Activated naive CD8-positive, alpha-beta T cell (primary cell): ENCODE data around the gene HMG20A.

Experiments used
- H3K27ac Mint-ChIP-seq: one replicate; pipeline ENCODE4 v1.8.0; 2021; ENCODE audit warnings: mixed read lengths
- H3K27me3 Mint-ChIP-seq: one replicate; pipeline ENCODE4 v1.8.0; 2021; ENCODE audit warnings: mixed read lengths
- H3K36me3 Mint-ChIP-seq: one replicate; pipeline ENCODE4 v1.8.0; 2021; ENCODE audit warnings: mixed read lengths
- H3K4me1 Mint-ChIP-seq: one replicate; pipeline ENCODE4 v1.8.0; 2021; ENCODE audit warnings: low read depth, mixed read lengths
- H3K4me3 Mint-ChIP-seq: one replicate; pipeline ENCODE4 v1.8.0; 2021; ENCODE audit warnings: mild to moderate bottlenecking, mixed read lengths
- H3K9me3 Mint-ChIP-seq: one replicate; pipeline ENCODE4 v1.8.0; 2021; ENCODE audit warnings: low read depth, mixed read lengths

HMG20A gene

DNA sequence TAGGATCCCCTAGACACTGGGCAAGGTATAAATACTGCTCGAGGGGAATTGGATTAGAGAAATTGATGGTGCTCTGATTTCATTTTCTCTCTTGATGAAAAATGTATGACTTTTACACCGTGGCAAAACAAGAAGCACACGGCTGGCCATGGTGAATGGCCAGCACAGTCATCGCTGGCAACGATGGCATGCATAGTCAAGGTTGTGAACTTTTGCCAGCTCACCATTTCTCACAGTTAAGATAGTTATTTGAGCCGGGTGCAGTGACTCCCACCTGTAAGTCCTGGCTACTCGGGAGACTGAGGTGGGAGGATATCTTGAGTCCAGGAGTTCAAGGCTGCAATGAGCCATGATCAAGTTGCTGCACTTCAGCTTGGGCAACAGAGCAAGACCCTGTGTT, 95.4 kb downstream of the HMG20A start:
- no peaks in the 10 kb centered on the region for H3K4me1 Mint-ChIP-seq

GRCh38 chr15:77516786-77517185, 96.1 kb downstream of the HMG20A start:
- no peak overlapping the region for H3K27ac Mint-ChIP-seq
- peaks cover 1% of the 10 kb centered on the region for H3K27me3 Mint-ChIP-seq
- H3K36me3 Mint-ChIP-seq, result peaks cover 3% of the 10 kb centered on the region
- H3K4me3 Mint-ChIP-seq, result no peak overlapping the region
- H3K9me3 Mint-ChIP-seq, result peaks cover 3% of the 10 kb centered on the region
- H3K4me1 Mint-ChIP-seq, result no peaks in the 10 kb centered on the region

More for the DNA sequence above, 95.4 kb downstream of the HMG20A start:
- Mint-ChIP-seq H3K36me3 (peaks cover 3% of the 10 kb centered on the region), H3K9me3 (peaks cover 4% of the 10 kb centered on the region), H3K27me3 (peaks cover 1% of the 10 kb centered on the region), H3K27ac (no peak overlapping the region), H3K4me3 (no peak overlapping the region)

DNA sequence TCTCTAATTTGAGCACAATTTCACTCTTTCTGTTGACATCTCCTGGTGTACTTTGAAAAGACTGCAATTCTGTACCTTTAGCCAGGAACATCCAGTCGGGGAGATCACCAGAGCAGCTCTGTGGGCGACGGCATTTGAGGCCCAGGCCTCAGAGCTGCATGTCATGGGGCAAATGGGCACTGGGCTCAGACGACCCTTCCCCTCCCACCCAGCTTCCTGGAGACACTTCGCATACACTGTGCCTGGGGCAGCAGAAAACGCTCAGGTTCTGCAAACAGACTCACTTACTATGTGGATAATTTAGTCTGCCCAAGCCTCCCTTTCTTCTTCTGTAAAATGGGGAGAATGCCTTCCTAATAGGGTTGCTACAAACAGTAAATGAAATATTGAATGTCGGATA, 96.9 kb downstream of the HMG20A start:
- no peak overlapping the region for H3K4me3 Mint-ChIP-seq
- no peaks in the 10 kb centered on the region for H3K36me3 Mint-ChIP-seq
- H3K9me3 Mint-ChIP-seq, result no peaks in the 10 kb centered on the region
- peaks cover 1% of the 10 kb centered on the region for H3K27me3 Mint-ChIP-seq
- H3K27ac Mint-ChIP-seq, result no peak overlapping the region
- H3K4me1 Mint-ChIP-seq, result no peaks in the 10 kb centered on the region

DNA sequence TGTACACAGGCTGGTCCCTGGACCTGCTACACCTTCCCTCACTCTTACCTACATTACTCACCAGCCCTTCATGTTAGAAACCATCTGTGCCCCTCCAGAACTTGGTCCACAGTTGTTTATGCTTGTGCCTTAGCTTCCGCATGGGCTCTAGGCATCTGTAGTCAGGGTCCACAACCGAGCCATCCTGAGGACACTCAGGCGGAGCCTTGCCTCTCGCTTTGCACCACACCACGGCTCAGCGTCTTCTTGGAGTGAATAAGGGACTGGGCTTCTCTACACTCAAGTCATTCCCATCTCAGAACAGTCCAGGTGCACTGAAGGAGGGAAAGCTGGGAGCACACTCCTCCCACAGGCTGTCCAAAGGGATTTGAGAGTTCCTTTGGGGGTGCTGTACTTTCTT, 97.8 kb downstream of the HMG20A start:
- Mint-ChIP-seq H3K4me3 (no peak overlapping the region), H3K4me1 (no peaks in the 10 kb centered on the region), H3K27me3 (peaks cover 1% of the 10 kb centered on the region), H3K36me3 (no peaks in the 10 kb centered on the region), H3K9me3 (no peaks in the 10 kb centered on the region), H3K27ac (no peak overlapping the region)

GRCh38 chr15:77519540-77519939, 98.9 kb downstream of the HMG20A start:
- Mint-ChIP-seq H3K36me3 (no peaks in the 10 kb centered on the region), H3K27ac (no peak overlapping the region), H3K27me3 (no peaks in the 10 kb centered on the region), H3K4me3 (no peak overlapping the region), H3K4me1 (no peaks in the 10 kb centered on the region), H3K9me3 (no peaks in the 10 kb centered on the region)

DNA sequence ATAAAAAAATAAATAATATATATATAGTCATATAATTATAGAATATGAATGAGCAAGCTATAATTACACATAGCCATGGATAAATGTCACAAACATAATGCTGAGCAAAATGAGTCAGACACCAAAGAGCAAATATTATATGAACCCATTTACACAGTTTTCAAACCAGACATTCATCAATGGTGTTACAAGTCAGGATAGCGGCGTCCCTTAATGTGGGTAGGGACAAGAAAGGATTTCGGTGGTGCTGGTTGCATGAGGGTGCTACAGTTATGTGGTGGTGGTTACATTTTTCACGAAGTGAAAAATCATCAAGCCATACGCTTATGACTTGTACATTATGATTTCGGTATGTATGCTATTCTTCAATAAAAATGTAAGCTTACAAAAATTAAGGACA, 100.5 kb downstream of the HMG20A start:
- Mint-ChIP-seq H3K4me1 (no peaks in the 10 kb centered on the region), H3K36me3 (no peaks in the 10 kb centered on the region), H3K27me3 (no peaks in the 10 kb centered on the region)

GRCh38 chr15:77525400-77525811, 104.7 kb downstream of the HMG20A start:
- Mint-ChIP-seq H3K4me1 (no peaks in the 10 kb centered on the region), H3K9me3 (no peaks in the 10 kb centered on the region), H3K27me3 (no peaks in the 10 kb centered on the region), H3K36me3 (no peaks in the 10 kb centered on the region), H3K4me3 (no peak overlapping the region), H3K27ac (no peak overlapping the region)

More for the DNA sequence above, 100.5 kb downstream of the HMG20A start:
- Mint-ChIP-seq H3K9me3 (no peaks in the 10 kb centered on the region), H3K4me3 (no peak overlapping the region), H3K27ac (no peak overlapping the region)

DNA sequence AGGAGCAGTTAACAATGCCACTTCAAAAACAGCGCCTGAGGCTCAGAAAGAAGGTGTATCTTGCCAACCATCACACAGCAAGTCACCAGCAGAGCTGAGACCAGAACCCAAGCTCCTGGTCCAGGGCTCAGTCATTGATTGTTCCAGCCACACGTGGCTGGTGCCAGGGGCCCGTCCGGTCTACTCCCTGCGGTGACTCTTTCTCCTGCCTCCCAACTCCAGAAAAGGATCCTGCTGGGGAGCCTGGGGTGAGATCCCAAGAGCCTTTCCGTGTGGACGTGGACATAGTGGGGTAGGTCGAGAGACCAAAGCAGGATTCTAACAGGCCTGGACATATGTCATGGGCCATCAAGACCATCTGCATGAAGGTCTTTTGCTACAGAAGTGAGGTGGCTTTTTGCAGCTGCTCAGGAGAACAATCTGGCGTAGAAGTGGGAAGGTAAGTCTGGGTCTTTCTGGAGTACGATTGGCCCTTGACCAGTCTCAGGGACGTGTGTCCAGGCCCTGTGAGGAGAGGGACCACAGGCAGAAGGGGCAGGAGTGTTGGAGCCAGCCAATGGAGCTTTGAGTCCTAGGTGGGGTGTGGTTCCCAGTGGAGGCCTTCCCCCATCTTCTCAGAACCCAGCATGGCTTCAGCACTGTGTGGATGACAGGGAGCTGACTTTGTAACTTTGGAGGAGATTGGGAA, 105.4 kb downstream of the HMG20A start:
- Mint-ChIP-seq H3K4me3 (no peak overlapping the region), H3K27me3 (no peaks in the 10 kb centered on the region), H3K4me1 (no peaks in the 10 kb centered on the region), H3K9me3 (no peaks in the 10 kb centered on the region), H3K27ac (no peak overlapping the region), H3K36me3 (no peaks in the 10 kb centered on the region)

DNA sequence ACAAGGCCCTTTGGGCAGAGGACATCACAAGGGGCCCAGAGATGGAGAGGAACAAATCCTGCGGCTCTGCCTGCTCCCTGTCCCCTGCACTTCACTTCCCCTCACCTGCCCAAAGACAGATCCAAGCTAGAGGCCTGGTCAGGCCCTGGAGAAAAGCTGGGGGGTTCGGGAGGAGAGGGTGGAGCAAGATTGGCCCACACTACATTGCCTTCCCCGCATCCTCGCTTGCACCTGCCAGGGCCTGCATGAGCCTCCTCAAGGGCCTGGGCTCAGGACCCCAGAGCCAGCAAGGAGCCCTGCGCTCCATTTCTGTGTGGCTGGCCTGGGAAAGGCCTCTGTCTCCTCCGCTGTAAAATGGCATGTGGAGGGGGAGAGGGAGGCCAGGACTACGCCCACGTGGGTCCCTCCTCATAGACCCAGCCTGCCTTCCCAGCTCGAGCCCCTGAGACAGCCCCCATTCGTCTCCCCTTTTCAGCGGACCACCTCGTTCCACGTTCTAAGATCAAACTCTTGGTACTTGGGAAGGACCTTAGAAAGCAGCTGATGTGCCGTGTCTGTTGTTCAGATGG, 106.0 kb downstream of the HMG20A start:
- H3K4me1 Mint-ChIP-seq, result no peaks in the 10 kb centered on the region
- H3K36me3 Mint-ChIP-seq, result no peaks in the 10 kb centered on the region
- H3K4me3 Mint-ChIP-seq, result no peak overlapping the region
- H3K9me3 Mint-ChIP-seq, result no peaks in the 10 kb centered on the region
- H3K27me3 Mint-ChIP-seq, result no peaks in the 10 kb centered on the region
- H3K27ac Mint-ChIP-seq, result no peak overlapping the region

- Mint-ChIP-seq H3K4me3 (no peak overlapping the region), H3K27me3 (peaks cover 2% of the 10 kb centered on the region), H3K9me3 (no peaks in the 10 kb centered on the region), H3K4me1 (no peaks in the 10 kb centered on the region), H3K27ac (no peak overlapping the region), H3K36me3 (no peaks in the 10 kb centered on the region)
Observed at GRCh38 chr15:77527164-77527778, 106.6 kb downstream of the HMG20A start.

DNA sequence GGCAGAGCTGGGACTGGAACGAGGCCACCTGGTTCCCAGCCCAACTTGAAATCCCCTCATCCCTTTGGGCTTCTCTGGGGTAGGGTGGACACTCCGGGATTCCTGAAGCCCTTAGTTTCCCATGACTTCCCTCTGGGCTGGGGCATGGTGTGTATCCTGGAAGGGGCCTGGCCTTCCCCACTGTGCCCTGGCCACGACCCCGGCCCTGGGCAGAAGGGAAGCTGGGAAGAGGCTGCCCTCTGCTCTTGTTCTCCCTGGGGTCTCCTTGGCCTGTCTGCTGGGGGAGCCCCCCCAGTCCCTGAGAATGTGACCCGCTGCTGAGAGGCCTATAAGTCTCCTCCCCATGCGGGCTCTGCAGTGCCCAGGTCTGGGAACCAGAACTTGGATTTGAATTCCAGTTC, 107.1 kb downstream of the HMG20A start:
- H3K27me3 Mint-ChIP-seq, result peaks cover 2% of the 10 kb centered on the region
- H3K4me3 Mint-ChIP-seq, result no peak overlapping the region
- no peaks in the 10 kb centered on the region for H3K4me1 Mint-ChIP-seq
- no peak overlapping the region for H3K27ac Mint-ChIP-seq
- H3K36me3 Mint-ChIP-seq, result no peaks in the 10 kb centered on the region
- no peaks in the 10 kb centered on the region for H3K9me3 Mint-ChIP-seq

GRCh38 chr15:77528290-77528967, 107.7 kb downstream of the HMG20A start:
- no peaks in the 10 kb centered on the region for H3K9me3 Mint-ChIP-seq
- H3K27me3 Mint-ChIP-seq, result peaks cover 2% of the 10 kb centered on the region
- no peak overlapping the region for H3K4me3 Mint-ChIP-seq
- H3K4me1 Mint-ChIP-seq, result no peaks in the 10 kb centered on the region
- no peaks in the 10 kb centered on the region for H3K36me3 Mint-ChIP-seq
- H3K27ac Mint-ChIP-seq, result no peak overlapping the region

DNA sequence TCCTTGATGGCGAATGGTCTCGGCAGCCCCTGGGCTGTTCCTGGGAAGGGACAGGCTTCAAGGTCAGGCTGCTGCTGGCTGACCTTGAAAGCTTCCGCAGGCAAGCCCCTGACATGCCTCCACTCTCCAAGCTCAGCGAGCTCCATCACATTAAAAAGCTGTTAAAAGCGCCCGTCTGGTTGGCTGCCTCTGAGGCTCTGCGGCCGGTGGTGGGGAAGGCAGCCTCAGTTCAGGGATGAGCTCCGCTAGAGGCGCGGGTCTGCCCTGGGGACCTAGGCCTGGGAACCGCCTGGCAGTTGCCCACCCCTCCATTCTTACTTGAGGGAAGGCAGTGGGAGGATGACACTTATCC, 108.3 kb downstream of the HMG20A start:
- no peaks in the 10 kb centered on the region for H3K9me3 Mint-ChIP-seq
- no peaks in the 10 kb centered on the region for H3K36me3 Mint-ChIP-seq
- no peak overlapping the region for H3K27ac Mint-ChIP-seq
- H3K27me3 Mint-ChIP-seq, result peaks cover 2% of the 10 kb centered on the region
- no peak overlapping the region for H3K4me3 Mint-ChIP-seq
- H3K4me1 Mint-ChIP-seq, result no peaks in the 10 kb centered on the region

- Mint-ChIP-seq H3K27ac (no peak overlapping the region), H3K36me3 (no peaks in the 10 kb centered on the region), H3K27me3 (peaks cover 2% of the 10 kb centered on the region), H3K9me3 (no peaks in the 10 kb centered on the region), H3K4me3 (no peak overlapping the region), H3K4me1 (no peaks in the 10 kb centered on the region)
Observed at GRCh38 chr15:77529394-77530159, 108.9 kb downstream of the HMG20A start.

DNA sequence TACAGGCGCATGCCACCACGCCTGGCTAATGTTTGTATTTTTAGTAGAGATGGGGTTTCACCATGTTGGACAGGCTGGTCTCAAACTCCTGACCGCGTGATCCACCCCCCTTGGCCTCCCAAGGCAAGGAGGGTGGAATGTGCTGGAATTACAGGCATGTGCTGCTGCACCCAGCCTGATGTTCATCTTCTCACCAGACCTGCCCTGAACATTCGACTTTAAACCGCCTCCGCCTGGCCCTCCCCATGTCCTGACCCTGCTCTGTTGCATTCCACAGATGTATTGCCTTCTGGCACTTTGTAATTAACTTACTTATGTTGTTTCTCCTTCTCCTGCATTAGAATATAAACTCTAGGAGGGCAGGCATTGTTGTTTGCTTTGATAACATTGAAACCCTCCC, 109.9 kb downstream of the HMG20A start:
- Mint-ChIP-seq H3K9me3 (no peaks in the 10 kb centered on the region), H3K27me3 (peaks cover 2% of the 10 kb centered on the region), H3K4me3 (no peak overlapping the region), H3K4me1 (no peaks in the 10 kb centered on the region), H3K27ac (no peak overlapping the region), H3K36me3 (no peaks in the 10 kb centered on the region)
